ENCODE results near the gene BNC1. TPM values are rescaled to one million over a fixed set of nuclear protein-coding genes. Genes with fewer than 3 reads are reported as not detected.

The BNC1 gene
- total RNA-seq, 1 experiment from 2014 or later: not detected

DNA sequence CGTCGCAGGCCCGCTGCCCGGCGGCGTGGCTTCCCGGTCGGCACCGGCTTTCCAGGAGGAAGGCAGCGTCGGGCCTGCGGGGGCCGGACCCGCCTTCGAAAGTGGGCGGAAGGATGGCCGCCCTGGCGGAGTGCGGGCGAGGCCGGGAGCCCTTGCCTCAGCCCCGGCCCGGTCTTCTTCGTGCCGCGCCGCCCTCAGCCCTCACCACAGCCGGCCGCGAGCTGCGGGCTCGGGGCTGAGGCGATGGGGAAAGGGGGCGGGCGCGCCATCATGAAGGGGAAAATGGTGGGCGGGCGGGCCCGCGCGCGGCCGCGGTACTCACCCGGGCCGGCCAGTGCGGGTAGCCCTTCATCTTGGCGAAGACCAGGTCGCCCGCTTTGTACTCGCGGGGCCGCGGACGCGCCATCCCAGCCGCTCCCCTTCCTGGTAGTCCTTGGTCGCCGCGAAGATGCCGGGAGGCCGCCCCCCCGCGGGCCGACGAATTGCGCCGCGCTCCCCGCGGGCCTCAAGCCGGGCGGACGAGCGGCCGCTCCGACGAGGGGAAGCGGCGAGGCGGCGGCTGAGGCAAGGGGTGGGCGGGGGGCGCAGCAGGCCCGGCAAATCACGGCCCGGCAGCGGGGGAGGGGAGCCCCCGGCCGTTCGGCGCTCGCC lies 77.3 kb downstream of the BNC1 start:
- in situ Hi-C loops (cut with HindIII; ENCODE audit: low pct_unique_long_range_greater_than_20kb, low sequenced_read_pairs): no loop called here
- no peak for DNase-seq (ENCODE audit: low read depth)

- in situ Hi-C loops (cut with HindIII; ENCODE audit: low pct_unique_long_range_greater_than_20kb, low sequenced_read_pairs): no loop called here
- no peak for DNase-seq (ENCODE audit: low read depth)
Measured at GRCh38 chr15:83206526-83207008, 77.9 kb downstream of the BNC1 start.

Other genes starting within 250 kb of the BNC1 start
- 46.5 and 56.8 TPM in 2 replicates for gene BTBD1, start 217.4 kb downstream of the BNC1 start, total RNA-seq (2014; rRNA removed; shearing (Covaris generic); ENCODE audit: low replicate concordance)
- not detected in 2 replicates for gene TM6SF1, start 177.0 kb downstream of the BNC1 start, total RNA-seq (2014; rRNA removed; shearing (Covaris generic); ENCODE audit: low replicate concordance)
- 23.9 and 68.1 TPM in 2 replicates for gene HDGFL3, start 76.8 kb downstream of the BNC1 start, total RNA-seq (2014; rRNA removed; shearing (Covaris generic); ENCODE audit: low replicate concordance)
- 0.57 TPM in 1 of 2 replicates, not detected in the other for gene SH3GL3, start 162.7 kb upstream of the BNC1 start, total RNA-seq (2014; rRNA removed; shearing (Covaris generic); ENCODE audit: low replicate concordance)